ENCODE data around the gene SLC22A2.

SLC22A2 gene

GRCh38 chr6:160273196-160273595 is 14.6 kb upstream of the SLC22A2 start:
- no peak for DNase-seq

- no peak for DNase-seq
Measured at GRCh38 chr6:160272707-160273106, 14.1 kb upstream of the SLC22A2 start.

GRCh38 chr6:160270347-160270746 is 11.7 kb upstream of the SLC22A2 start:
- no peak for DNase-seq

GRCh38 chr6:160269771-160270170 is 11.2 kb upstream of the SLC22A2 start:
- DNase-seq, result no peak

- DNase-seq, result no peak
Measured at GRCh38 chr6:160269023-160269521, 10.5 kb upstream of the SLC22A2 start.

GRCh38 chr6:160267102-160267501 is 8.5 kb upstream of the SLC22A2 start:
- DNase-seq, result no peak

- no peak for DNase-seq
Measured at GRCh38 chr6:160265869-160266476, 7.4 kb upstream of the SLC22A2 start.

GRCh38 chr6:160264061-160264612 is 5.5 kb upstream of the SLC22A2 start:
- DNase-seq, result no peak

GRCh38 chr6:160263196-160263939 is 4.7 kb upstream of the SLC22A2 start:
- no peak for DNase-seq

GRCh38 chr6:160261991-160262680 is 3.5 kb upstream of the SLC22A2 start:
- DNase-seq, result no peak

- DNase-seq, result no peak
Measured at GRCh38 chr6:160260803-160261450, 2.3 kb upstream of the SLC22A2 start.

GRCh38 chr6:160260367-160260766 is 1.7 kb upstream of the SLC22A2 start:
- no peak for DNase-seq

GRCh38 chr6:160259598-160259997 is 977 bp upstream of the SLC22A2 start:
- DNase-seq, result no peak

- DNase-seq, result no peak
Measured at GRCh38 chr6:160259143-160259425, 463 bp upstream of the SLC22A2 start.

- no peak for DNase-seq
Measured at GRCh38 chr6:160256445-160256844, 2.2 kb downstream of the SLC22A2 start.

GRCh38 chr6:160254467-160255312 is 3.9 kb downstream of the SLC22A2 start:
- no peak for DNase-seq

GRCh38 chr6:160253714-160254113 is 4.9 kb downstream of the SLC22A2 start:
- no peak for DNase-seq

- DNase-seq, result no peak
Measured at GRCh38 chr6:160253292-160253691, 5.3 kb downstream of the SLC22A2 start.

- no peak for DNase-seq
Measured at GRCh38 chr6:160252073-160252813, 6.4 kb downstream of the SLC22A2 start.

- no peak for DNase-seq
Measured at GRCh38 chr6:160249671-160250070, 8.9 kb downstream of the SLC22A2 start.

- DNase-seq, result no peak
Measured at GRCh38 chr6:160248538-160248937, 10.1 kb downstream of the SLC22A2 start.

- DNase-seq, result no peak
Measured at GRCh38 chr6:160247457-160247883, 11.2 kb downstream of the SLC22A2 start.

Data from SIG-M5 (cell line).